ENCODE results near the gene PAQR8.

PAQR8 gene, protein sequence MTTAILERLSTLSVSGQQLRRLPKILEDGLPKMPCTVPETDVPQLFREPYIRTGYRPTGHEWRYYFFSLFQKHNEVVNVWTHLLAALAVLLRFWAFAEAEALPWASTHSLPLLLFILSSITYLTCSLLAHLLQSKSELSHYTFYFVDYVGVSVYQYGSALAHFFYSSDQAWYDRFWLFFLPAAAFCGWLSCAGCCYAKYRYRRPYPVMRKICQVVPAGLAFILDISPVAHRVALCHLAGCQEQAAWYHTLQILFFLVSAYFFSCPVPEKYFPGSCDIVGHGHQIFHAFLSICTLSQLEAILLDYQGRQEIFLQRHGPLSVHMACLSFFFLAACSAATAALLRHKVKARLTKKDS

DNA sequence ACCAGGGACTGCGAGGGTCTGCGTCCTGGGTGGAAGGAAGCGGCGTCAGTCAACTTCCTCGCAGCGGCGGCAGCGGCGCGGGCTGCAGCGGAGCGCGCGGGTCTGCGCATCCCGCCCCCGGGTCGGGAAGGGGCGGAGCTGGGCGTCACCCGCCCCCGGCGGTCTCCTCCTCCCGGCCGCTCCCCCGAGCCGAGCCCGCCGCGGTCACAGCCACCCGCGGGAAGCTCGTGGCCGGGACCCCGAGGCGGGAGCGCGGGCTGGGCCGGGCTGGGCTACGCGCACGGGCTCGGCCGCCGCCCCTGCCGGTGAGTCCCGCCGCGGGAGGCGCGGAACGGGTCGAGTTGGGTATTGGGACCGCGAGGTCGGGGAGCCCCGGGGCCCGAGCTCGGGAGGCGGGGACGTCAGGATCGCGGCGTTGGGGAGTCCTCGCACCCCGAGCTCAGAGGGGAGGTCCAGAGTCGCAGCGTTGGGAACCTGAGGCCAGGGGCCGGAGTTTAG lies at the start of gene PAQR8:
TSS of gene PAQR8 (plus strand) at position 207 of the 498 bp plus-strand sequence. CDS start 41,063 bp downstream, outside the sequence.
- Mint-ChIP-seq H3K27ac (peak within 1 kb of the TSS; percentile 96 to 97), H3K27me3 (no peaks in the 10 kb centered on the region), H3K9me3 (no peaks in the 10 kb centered on the region), H3K4me1 (peaks cover 45% of the 10 kb centered on the region), H3K4me3 (peak within 1 kb of the TSS; percentile 99)
- DNase-seq (peak; percentile 82), ATAC-seq (peak; percentile 90)

DNA sequence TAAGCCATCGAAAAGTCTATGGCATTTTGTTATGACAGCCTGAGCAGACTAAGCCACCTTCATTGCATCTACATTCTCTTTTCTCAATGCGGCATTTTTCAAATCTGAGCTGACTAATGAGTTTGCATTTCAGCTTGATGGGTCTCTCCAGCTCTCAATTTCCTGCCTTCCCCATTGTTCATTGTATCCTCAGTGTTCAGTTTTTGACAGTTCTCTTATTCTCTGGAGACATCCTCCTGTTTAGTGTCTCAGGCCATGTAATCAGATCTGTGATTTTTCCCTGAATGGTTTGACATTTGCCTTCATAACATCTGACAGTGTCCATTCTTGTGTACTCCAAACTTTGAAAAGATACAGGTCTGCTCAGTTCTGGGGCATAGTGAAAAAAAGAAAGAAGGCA lies 49.5 kb upstream of the PAQR8 start:
- no peaks in the 10 kb centered on the region for H3K27me3 Mint-ChIP-seq
- no peak overlapping the region for H3K4me3 Mint-ChIP-seq
- H3K9me3 Mint-ChIP-seq: no peaks in the 10 kb centered on the region
- DNase-seq (no peak), ATAC-seq (no peak)
- H3K4me1 Mint-ChIP-seq: peaks cover 27% of the 10 kb centered on the region
- no peak overlapping the region for H3K27ac Mint-ChIP-seq

DNA sequence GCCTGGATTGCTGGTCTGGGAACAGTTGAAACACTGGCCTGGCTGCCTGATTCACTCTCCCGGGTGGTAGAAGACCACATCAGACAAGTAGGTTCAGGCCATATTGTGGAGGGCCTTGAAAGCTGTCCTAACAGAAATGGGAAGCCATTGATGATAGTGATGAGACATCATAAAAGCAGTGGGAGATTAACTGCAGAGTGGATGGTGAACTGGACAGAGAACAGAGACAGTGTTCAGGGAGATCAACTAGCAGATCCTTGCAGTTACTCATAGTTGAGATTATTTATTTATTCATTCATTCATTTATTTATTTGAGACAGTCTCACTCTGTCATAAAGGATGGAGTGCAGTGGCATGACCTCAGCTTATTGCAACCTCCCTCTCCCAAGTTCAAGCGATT lies 47.2 kb upstream of the PAQR8 start:
- DNase-seq (no peak), ATAC-seq (no peak)
- Mint-ChIP-seq H3K4me1 (peaks cover 27% of the 10 kb centered on the region), H3K27ac (no peak overlapping the region), H3K9me3 (no peaks in the 10 kb centered on the region), H3K4me3 (no peak overlapping the region), H3K27me3 (no peaks in the 10 kb centered on the region)

DNA sequence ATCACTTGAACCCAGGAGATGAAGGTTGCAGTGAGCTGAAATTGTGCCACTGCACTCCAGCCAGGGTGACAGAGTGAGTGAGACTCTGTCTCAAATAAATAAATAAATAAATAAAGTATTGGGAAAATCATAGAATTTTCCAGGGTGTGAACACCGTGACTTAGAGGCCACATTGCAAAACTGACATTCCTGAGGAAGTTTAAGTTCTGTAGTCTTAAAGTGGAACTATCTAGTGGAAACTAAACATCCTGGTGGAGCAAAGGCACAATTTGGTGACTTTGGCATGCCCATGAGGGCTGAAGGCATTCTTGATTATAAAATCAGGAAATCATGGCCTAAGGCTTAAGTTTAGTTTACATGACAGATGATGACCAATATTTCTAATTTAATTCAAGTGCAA lies 44.7 kb upstream of the PAQR8 start:
- no peaks in the 10 kb centered on the region for H3K27me3 Mint-ChIP-seq
- H3K27ac Mint-ChIP-seq: no peak overlapping the region
- DNase-seq: no peak
- ATAC-seq: no peak
- no peaks in the 10 kb centered on the region for H3K9me3 Mint-ChIP-seq
- no peak overlapping the region for H3K4me3 Mint-ChIP-seq
- peaks cover 25% of the 10 kb centered on the region for H3K4me1 Mint-ChIP-seq

DNA sequence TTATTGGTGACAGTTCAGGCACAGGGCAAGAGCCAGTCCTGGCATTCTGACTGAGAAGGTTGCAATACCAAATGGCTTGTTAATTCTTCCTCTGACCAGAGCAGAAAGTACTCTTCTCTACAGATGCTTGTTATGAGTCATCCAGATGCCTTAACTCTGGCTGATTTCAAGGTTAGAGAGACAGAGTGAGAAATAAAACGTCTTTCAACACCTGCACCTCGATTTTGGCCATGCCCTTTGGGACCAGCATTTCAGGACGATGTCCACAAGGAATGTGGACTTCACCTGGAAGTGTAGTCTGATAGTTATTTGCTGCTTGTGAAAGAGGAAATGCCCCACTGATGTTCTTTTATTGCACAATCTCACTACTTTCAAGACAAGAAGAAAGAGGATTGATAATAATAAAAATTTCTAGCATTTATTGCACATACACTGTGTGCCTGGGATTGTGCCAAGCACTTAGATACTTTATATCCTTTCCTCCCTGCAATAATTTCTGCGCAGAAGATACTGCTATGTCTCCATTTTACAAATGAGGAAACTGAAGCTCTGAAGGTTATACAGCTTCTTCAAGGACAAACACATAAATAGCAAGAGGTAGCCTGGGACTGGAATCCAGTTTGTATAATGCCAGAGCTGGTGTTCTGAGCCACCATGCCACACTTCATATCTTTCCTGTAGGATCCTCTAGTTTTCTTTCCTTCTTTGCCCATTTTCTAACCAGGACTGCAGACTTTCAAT lies 43.9 kb upstream of the PAQR8 start:
- DNase-seq: no peak
- H3K4me1 Mint-ChIP-seq: peaks cover 28% of the 10 kb centered on the region
- H3K9me3 Mint-ChIP-seq: no peaks in the 10 kb centered on the region
- peak; percentile 97 for ATAC-seq
- no peak overlapping the region for H3K27ac Mint-ChIP-seq
- no peaks in the 10 kb centered on the region for H3K27me3 Mint-ChIP-seq
- H3K4me3 Mint-ChIP-seq: no peak overlapping the region

DNA sequence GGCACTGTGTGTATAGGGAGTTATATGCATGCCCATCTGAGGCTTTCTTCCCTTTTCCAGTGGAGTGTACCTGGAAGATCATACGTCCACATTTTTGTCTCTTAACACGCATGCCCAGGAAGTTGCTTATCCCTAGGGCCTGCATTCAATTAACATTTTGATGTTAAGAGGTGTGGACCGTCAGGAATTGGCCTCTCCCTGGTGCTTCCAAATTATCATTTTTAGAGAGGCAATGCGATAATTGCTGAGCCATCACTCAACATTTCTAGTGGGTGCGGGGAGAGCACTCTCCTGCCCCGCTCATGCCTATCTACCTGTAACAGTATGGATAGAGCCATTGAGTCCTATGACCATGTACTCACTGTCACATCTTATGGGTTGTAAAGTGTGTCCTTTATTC lies 37.8 kb upstream of the PAQR8 start:
- Mint-ChIP-seq H3K9me3 (no peaks in the 10 kb centered on the region), H3K27me3 (no peaks in the 10 kb centered on the region), H3K4me1 (peaks cover 10% of the 10 kb centered on the region), H3K27ac (no peak overlapping the region), H3K4me3 (no peak overlapping the region)
- no peak for DNase-seq
- ATAC-seq: no peak

DNA sequence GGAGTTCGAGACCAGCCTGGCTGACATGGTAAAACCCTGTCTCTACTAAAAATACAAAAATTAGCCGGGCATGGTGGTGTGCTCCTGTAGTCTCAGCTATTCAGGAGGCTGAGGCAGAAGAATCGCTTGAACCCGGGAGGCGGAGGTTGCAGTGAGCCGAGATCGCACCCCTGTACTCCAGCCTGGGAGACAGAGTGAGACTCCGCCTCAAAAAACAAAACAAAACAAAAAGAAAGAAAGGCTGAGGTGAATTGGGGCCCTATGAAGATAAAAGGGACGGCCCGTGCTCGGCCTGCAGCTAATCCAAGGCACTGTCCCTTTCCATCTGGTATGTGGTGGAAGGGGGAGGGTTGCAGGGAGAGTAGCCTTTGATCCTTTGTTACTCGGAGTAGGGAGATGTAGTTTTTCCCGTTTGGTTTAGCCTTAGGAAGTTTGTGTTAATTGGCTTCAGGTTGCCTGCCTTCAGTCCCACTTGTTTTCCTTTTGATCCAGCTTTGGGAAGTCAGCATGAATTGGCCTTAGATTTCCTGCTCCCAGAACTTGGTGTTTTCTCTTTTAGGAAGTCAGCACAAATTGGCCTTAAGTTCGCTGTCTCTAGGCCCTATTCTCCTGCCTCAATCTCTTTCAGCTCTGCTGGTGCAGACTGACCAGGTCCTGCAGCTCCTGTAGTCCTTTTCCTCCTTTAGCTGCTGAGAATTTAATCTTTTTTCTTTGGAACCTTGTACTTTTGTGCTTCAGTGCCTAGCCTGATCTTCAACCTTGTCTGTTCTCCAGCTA lies 36.1 kb upstream of the PAQR8 start:
- Mint-ChIP-seq H3K4me1 (peaks cover 6% of the 10 kb centered on the region), H3K27ac (no peak overlapping the region), H3K9me3 (no peaks in the 10 kb centered on the region), H3K27me3 (no peaks in the 10 kb centered on the region), H3K4me3 (no peak overlapping the region)
- ATAC-seq: no peak
- DNase-seq: no peak

DNA sequence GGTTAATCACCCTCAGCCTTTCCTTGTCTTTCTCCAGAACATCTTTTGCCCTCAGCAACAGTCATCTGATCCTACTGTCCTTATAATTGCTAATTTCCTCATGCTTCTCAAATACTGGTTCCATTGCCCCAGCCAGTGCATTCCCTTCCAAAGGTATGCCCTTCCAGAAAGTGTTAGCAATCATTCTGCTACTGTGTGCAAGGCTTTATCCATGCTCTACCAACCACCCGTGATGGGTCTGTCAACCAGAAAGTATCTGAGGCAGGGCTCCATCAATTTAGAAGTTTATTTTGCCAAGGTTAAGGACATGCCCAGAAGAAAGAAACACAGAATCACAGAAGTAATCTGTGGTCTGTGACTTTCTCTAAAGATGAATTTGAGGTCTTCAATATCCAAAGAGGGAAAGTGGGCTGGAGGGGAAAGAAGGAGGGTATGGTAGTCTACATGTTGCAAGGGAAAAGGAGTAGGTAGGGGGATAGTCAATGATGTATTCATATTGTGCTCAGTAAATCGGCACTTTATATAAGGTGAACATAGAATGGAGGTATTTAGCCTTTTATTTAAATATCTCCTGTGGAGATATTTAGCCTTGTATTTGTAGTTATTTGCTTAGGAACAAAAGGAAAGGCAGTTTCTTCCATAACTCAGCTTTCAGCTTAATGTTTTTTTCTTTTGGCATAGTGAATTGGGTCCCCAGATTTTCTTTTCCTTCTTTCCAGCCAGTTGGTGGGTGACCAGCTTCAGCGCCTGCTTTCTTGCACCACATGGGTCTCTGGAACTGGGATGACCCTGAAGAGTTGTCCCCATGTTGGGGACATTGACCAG lies 35.2 kb upstream of the PAQR8 start:
- Mint-ChIP-seq H3K27ac (no peak overlapping the region), H3K4me1 (peaks cover 8% of the 10 kb centered on the region), H3K27me3 (no peaks in the 10 kb centered on the region), H3K4me3 (no peak overlapping the region), H3K9me3 (no peaks in the 10 kb centered on the region)
- DNase-seq: no peak
- ATAC-seq: no peak

DNA sequence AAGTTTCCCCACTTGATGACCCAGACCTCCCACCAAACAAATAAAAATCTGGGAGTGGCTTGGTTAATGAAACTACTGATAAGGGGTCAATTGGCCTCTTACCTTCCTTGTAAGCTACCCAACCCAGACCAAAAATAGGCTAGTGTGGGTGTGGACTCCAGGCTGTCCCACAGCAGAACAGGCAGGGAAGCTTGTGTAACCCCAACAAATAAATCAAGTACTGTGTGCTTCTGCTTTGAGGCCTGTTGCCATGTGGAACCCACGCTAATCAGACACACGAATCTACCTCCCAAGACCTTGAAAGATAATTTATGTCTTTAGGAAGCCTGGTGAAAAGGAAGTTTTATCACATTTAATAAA lies 33.7 kb upstream of the PAQR8 start:
- Mint-ChIP-seq H3K27me3 (no peaks in the 10 kb centered on the region), H3K27ac (no peak overlapping the region), H3K4me1 (peaks cover 17% of the 10 kb centered on the region), H3K9me3 (no peaks in the 10 kb centered on the region), H3K4me3 (no peak overlapping the region)
- ATAC-seq (no peak), DNase-seq (no peak)

DNA sequence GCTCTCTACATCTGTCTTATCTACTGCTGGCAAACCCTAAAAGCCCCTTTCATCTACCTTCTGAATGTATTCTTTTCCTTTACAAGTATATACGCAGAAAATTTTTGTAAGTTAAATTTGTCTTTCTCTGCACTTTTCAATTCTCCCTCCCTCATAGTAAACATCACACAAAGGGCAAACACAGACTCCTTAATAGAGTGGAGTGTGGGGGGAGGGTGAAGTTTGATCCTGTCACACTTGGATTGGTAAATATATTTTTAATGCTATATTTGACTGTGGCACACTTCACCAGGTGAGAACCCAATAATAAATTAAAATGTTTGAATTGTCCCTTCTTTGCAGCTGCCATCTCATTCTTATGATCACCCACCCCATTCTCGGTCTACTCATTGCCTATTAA lies 33.2 kb upstream of the PAQR8 start:
- H3K27ac Mint-ChIP-seq: no peak overlapping the region
- no peak overlapping the region for H3K4me3 Mint-ChIP-seq
- peaks cover 21% of the 10 kb centered on the region for H3K4me1 Mint-ChIP-seq
- H3K9me3 Mint-ChIP-seq: no peaks in the 10 kb centered on the region
- H3K27me3 Mint-ChIP-seq: no peaks in the 10 kb centered on the region
- ATAC-seq: no peak
- DNase-seq: no peak

DNA sequence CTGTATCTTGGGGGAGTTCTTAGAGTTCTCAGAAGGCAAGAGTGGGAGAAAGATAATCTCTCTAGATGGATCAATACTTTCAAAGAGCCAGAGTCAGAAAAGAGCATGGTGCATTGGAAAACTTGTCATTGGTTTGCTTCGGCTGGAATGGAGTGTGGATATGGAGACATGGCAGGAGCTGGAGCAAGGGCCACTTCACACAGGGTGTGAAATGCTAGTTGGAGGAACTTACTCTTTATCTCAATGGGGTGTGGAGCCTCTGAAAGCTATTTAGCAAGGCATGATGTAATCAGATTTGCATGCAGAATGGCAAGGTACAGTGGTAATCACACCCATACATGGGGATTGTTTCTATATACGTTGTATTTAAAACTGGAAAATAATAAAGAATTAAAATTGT lies 31.5 kb upstream of the PAQR8 start:
- Mint-ChIP-seq H3K9me3 (no peaks in the 10 kb centered on the region), H3K4me1 (peaks cover 39% of the 10 kb centered on the region), H3K27ac (peak overlapping the region in 1 of 2 donors; percentile 9)

DNA sequence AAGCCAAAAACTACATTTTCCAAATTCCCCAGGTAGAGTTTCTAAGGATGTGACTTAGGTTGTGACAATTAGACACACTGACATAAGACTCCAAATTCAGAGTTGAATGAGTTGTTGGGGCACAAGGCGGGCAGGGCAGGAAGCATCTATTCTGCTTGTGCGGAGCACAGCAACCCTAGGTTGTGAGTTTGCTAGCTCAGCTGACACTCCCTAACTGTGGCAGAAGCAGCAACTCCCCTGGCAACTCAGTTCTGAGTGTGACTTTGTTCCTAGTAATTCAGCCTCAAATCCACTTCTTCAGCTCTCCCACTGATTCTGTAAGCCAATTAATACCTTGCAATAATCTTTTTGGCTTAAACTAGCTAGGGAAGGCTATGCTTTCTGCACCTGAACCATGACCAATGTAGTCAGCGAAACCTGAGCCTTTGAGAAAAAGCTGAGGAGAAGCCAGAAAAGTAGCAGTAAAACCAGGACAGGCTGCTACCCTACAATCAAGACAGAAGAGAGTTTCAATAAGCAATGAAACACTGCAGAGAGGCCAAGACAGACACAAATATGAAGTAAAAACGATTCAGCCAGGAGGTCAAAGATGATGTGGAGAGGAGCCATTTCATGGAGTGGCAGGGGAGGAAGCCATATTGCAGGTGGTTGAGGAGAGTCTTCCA lies 30.0 kb upstream of the PAQR8 start:
- no peaks in the 10 kb centered on the region for H3K27me3 Mint-ChIP-seq
- DNase-seq: no peak
- H3K4me1 Mint-ChIP-seq: peaks cover 53% of the 10 kb centered on the region
- H3K9me3 Mint-ChIP-seq: no peaks in the 10 kb centered on the region
- no peak for ATAC-seq
- H3K27ac Mint-ChIP-seq: no peak overlapping the region
- no peak overlapping the region for H3K4me3 Mint-ChIP-seq

More for the DNA sequence above, 31.5 kb upstream of the PAQR8 start:
- DNase-seq: no peak
- ATAC-seq: no peak
- H3K27me3 Mint-ChIP-seq: no peaks in the 10 kb centered on the region
- H3K4me3 Mint-ChIP-seq: no peak overlapping the region

DNA sequence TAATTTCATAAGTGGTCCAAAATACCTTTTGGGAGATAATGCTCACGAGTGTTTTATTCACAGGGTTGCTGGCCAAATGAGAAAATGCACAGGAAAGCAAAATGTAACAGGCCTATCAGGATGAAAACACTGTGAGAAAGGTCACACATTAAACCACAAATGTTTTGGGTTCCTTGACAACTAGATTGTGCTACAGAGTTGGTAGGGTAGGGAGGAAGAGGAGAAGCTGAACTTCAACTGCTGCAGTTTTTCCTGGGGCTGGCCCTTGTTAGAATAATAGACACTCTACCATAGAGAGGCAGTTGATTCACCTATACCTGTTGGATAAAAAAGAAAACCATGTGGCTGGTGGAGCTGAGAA lies 28.1 kb upstream of the PAQR8 start:
- Mint-ChIP-seq H3K27ac (peak overlapping the region in 1 of 2 donors; percentile 13), H3K9me3 (no peaks in the 10 kb centered on the region), H3K4me1 (peaks cover 70% of the 10 kb centered on the region), H3K27me3 (no peaks in the 10 kb centered on the region), H3K4me3 (peak overlapping the region in 1 of 2 donors; percentile 12)
- DNase-seq: no peak
- ATAC-seq: peak; percentile 58

DNA sequence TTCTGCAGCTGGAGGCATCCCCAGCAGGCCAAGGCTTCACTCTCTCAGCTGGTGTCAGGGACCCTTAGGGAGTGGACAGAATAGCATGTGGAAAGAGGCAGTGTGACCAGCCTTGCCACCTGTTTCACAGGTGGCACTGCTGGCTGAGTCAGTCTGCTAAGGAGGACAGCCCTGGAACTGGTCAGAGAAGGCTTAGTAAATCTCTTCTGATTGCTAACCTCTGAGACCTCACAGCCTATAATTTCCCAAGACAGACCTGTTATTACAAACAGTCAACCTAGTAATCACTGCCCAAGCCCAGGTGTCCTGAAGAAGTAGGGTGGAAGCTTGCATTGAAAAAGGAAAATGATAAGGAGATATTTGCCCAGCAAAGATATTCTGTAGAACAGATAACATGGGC lies 26.4 kb upstream of the PAQR8 start:
- no peak for DNase-seq
- no peak for ATAC-seq
- no peak overlapping the region for H3K27ac Mint-ChIP-seq
- H3K27me3 Mint-ChIP-seq: no peaks in the 10 kb centered on the region
- peaks cover 70% of the 10 kb centered on the region for H3K4me1 Mint-ChIP-seq
- peak overlapping the region in 1 of 2 donors; percentile 36 for H3K4me3 Mint-ChIP-seq
- no peaks in the 10 kb centered on the region for H3K9me3 Mint-ChIP-seq
